ENCODE results near the gene ARMS2.

DNA sequence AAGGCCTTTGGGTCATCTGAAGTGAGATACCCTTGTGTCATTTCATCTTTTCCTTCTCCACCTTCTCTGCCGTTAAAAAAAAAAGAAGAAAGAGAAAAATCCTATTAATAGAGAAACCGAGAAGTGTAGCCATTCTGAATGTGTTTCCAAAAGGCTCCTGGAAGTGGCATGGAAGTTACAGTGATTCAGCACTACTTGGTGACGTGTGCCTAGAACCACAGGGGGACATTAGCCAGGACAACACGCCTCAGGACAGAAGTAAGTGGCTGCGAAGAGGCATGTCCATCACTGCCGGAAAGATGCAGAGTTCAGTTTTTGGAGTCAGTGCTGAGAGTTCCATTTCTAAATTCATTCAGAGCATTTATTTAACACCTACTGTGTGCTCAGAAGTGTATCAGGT is 13.2 kb downstream of the ARMS2 start:
- TF ChIP-seq TOX (CRISPR knock-in tag; IDR thresholded peaks at IDR 0.05; ENCODE audit: borderline replicate concordance) (no peak), GLIS3 (CRISPR knock-in tag; IDR thresholded peaks at IDR 0.05) (no peak), RARB (CRISPR knock-in tag; IDR thresholded peaks at IDR 0.05) (no peak), ZFP3 (CRISPR knock-in tag; IDR thresholded peaks at IDR 0.05) (no peak)
